ENCODE data around the gene PPP1R12B.
"Not testable (repeated sequence)": the region's sequence is repeated elsewhere in the genome, so short reads cannot be mapped to it uniquely, and the experiment has no call there.

- TF ChIP-seq CTCF (conservative IDR thresholded peaks at IDR 0.05; ENCODE audit: low read depth, low read length); EZH2 (IDR thresholded peaks at IDR 0.05; ENCODE audit: borderline replicate concordance, low read depth, low read length, poor library complexity, severe bottlenecking): not testable (repeated sequence)
These were observed 151.5 kb downstream of the PPP1R12B start for GRCh38 chr1:202499997-202500396.

Measured in A673 (cell line).